HG03108 (cell line): Measurements from ENCODE around the gene SPHK1.

Experiments used
- ATAC-seq: cut with Tn5 transposase; IDR thresholded peaks from one replicate; pipeline ENCODE4 v1.9.1; 2021; ENCODE audit warnings: moderate library complexity; ENCODE audit not compliant: unreplicated experiment

SPHK1 gene

DNA sequence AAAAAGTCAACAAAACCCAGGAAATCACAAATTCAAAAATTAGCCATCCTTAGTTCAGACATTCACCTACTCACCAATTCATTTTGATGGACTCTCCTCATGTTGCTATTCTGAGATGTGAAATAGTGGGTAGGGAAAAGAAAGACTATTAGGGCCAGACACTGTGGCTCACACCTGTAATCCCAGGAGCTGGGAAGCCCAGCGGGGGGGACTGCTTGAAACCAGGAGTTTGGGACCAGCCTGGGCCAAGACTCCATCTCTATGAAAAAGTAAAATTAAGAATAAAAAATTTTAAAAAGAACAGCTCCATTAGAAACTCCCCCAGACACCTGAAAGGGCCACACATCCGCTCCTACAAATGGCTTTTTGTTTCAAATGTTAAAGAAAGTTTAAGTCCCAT lies 47.1 kb downstream of the SPHK1 start:
- ATAC-seq: no peak

DNA sequence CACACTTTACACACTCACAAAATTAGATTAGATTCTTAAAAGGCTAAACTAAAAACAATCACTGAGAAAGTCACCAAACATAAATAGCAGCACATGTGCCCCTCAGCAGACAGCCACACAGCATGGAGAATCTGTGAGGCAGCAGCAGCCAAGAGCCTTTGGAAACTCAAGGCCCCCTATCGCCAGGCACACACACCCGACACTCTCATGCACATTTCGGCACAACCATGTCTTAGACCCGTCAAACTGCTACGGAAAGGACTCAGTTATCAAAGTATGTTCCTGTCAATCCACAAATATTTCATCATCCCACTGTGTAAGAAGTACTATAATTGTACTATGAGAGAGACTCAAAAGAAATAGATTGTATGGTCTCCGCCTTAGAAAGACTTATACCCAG lies 47.6 kb downstream of the SPHK1 start:
- ATAC-seq: no peak

DNA sequence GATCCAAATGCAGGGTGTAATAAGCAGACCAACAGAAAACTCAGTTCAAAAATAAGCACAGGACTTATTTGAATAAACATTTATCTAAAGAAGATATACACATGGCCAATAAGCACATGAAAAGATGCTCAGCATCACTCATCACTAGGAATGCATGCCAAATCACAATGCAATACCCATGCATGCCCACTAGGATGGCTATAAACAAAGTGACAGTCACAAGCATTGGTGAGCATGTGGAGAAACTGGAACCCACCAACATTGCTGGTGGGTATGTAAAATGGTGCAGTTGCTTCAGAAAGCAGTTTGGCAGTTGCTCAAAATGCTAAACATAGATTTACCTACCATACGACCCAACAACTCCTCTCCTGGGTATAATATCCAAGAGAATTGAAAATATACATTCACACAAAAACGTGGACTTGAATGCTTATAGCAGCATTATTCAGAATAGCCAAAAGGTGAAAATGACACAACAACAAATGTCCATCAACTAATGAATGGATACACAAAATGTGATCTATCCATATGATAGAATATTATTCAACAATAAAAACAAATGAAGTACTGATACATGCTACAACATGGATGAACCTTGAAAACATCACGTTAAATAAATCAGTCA lies 48.4 kb downstream of the SPHK1 start:
- ATAC-seq: no peak

DNA sequence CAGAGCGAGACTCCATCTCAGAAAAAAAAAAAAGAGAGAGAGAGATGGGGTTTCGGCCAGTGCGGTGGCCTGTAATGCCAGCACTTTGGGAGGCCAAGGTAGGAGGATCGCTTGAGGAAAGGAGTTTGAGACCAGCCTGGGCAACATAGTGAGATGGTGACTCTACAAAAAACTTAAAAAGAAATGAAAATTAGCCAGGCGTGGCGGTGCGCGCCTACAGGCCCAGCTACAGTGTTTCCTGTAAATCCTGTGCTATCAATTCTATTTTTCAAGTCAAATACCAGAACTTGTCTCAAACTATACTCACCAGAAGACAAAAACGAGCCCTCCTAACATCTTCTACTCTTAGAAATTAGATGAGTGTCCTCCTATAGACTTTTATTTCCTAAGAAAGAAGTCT lies 49.3 kb downstream of the SPHK1 start:
- no peak for ATAC-seq

DNA sequence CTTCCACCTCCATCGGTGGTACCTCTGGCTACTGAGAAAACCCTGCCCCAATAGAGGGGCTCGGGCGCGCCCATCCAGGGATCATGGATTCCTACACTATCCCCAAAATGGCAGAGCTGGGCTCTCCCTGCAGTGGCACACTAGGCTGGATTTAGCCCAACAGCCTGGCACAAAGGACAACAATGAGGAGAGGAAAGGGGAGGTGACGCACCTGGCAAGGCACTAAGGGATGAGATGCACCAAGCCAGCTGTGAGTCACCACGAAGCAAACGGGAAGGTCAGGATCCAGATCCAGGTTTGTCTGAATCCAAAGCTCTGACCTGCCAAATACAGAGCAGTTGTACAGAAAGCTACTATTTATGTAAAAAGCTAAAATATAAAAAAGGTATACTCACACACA lies 50.5 kb downstream of the SPHK1 start:
- no peak for ATAC-seq

DNA sequence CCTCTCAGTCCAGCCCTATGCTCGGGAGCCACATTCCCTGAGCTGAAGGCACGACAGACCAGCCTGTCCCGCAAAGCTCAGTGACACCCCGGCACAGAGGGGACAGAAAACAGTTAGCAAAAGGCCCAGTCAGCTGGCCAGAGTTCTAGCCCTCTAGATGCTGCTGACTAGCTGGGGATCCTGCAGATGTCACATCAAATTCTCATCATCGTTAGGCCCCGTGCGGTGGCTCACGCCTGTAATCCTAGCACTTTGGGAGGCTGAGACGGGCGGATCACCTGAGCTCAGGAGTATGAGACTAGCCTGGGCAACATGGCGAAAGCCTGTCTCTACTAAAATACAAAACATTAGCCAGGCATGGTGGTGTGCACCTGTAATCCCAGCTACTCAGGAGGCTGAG lies 51.3 kb downstream of the SPHK1 start:
- no peak for ATAC-seq
